Stimulated activated effector memory CD8-positive, alpha-beta T cell treated with anti-CD3 and anti-CD28 coated beads, Interleukin-12 subunit alpha, Interleukin-12 subunit beta, amount 100 ng/mL, for 72 hours (primary cell): ENCODE measurements around the gene PGK1.
"Not testable (repeated sequence)": the region's sequence is repeated elsewhere in the genome, so short reads cannot be mapped to it uniquely, and the experiment has no call there.

Experiments used
- ATAC-seq: fragments of 150-1000 bp; cut with Tn5 transposase; 2 replicates; pipeline ENCODE4 v1.10.0; 2021
- DNase-seq, 2 donors: peaks; one replicate each; pipeline ENCODE4 v3.0.0; 2021 to 2022; ENCODE audit warnings: low spot score in 2 of 2
- H3K27ac Mint-ChIP-seq: one replicate; pipeline ENCODE4 v1.8.0; 2022; ENCODE audit warnings: mild to moderate bottlenecking, mixed read lengths
- H3K36me3 Mint-ChIP-seq: one replicate; pipeline ENCODE4 v1.8.0; 2022; ENCODE audit warnings: mild to moderate bottlenecking, mixed read lengths
- H3K4me1 Mint-ChIP-seq: one replicate; pipeline ENCODE4 v1.8.0; 2022; ENCODE audit warnings: mixed read lengths
- H3K4me3 Mint-ChIP-seq: one replicate; pipeline ENCODE4 v1.8.0; 2022; ENCODE audit warnings: mild to moderate bottlenecking, mixed read lengths
- H3K9me3 Mint-ChIP-seq: one replicate; pipeline ENCODE4 v1.8.0; 2022; ENCODE audit warnings: mixed read lengths

The PGK1 gene

GRCh38 chrX:78104447-78105176 is 564 bp downstream of the PGK1 start:
- H3K27ac Mint-ChIP-seq: peak overlapping the region; percentile 92
- H3K4me3 Mint-ChIP-seq: peak overlapping the region; percentile 85
- no peak for ATAC-seq
- no peaks in the 10 kb centered on the region for H3K9me3 Mint-ChIP-seq
- H3K4me1 Mint-ChIP-seq: peaks cover 42% of the 10 kb centered on the region
- DNase-seq: no peak
- peaks cover 64% of the 10 kb centered on the region for H3K36me3 Mint-ChIP-seq

GRCh38 chrX:78105944-78106650 is 2.0 kb downstream of the PGK1 start:
- no peaks in the 10 kb centered on the region for H3K9me3 Mint-ChIP-seq
- H3K4me1 Mint-ChIP-seq: peaks cover 44% of the 10 kb centered on the region
- H3K36me3 Mint-ChIP-seq: peaks cover 79% of the 10 kb centered on the region
- H3K4me3 Mint-ChIP-seq: peak overlapping the region; percentile 85
- ATAC-seq: no peak
- H3K27ac Mint-ChIP-seq: peak overlapping the region; percentile 92
- DNase-seq: no peak

- peak overlapping the region; percentile 85 for H3K4me3 Mint-ChIP-seq
- H3K9me3 Mint-ChIP-seq: no peaks in the 10 kb centered on the region
- ATAC-seq (no peak), DNase-seq (no peak)
- H3K36me3 Mint-ChIP-seq: peaks cover 84% of the 10 kb centered on the region
- peak overlapping the region; percentile 92 for H3K27ac Mint-ChIP-seq
- peaks cover 41% of the 10 kb centered on the region for H3K4me1 Mint-ChIP-seq
These were observed 2.6 kb downstream of the PGK1 start for GRCh38 chrX:78106651-78106986.

- peak overlapping the region; percentile 85 for H3K4me3 Mint-ChIP-seq
- ATAC-seq: peak; percentile 72
- peaks cover 34% of the 10 kb centered on the region for H3K4me1 Mint-ChIP-seq
These were observed 5.4 kb downstream of the PGK1 start for GRCh38 chrX:78109458-78109857.

GRCh38 chrX:78111140-78111931 is 7.3 kb downstream of the PGK1 start:
- Mint-ChIP-seq H3K27ac (no peak overlapping the region), H3K9me3 (no peaks in the 10 kb centered on the region), H3K4me3 (peak overlapping the region; percentile 7), H3K36me3 (peaks cover 100% of the 10 kb centered on the region), H3K4me1 (peaks cover 30% of the 10 kb centered on the region)
- no peak for DNase-seq
- no peak for ATAC-seq

More at GRCh38 chrX:78109458-78109857, 5.4 kb downstream of the PGK1 start:
- no peak for DNase-seq
- Mint-ChIP-seq H3K36me3 (peaks cover 100% of the 10 kb centered on the region), H3K9me3 (no peaks in the 10 kb centered on the region), H3K27ac (peak overlapping the region; percentile 70)

- Mint-ChIP-seq H3K27ac (peak overlapping the region; percentile 67), H3K9me3 (no peaks in the 10 kb centered on the region), H3K4me1 (peaks cover 31% of the 10 kb centered on the region), H3K36me3 (peaks cover 100% of the 10 kb centered on the region), H3K4me3 (peak overlapping the region; percentile 33)
- ATAC-seq: no peak
- no peak for DNase-seq
These were observed 12.3 kb downstream of the PGK1 start for GRCh38 chrX:78116365-78116764.

GRCh38 chrX:78116766-78117165 is 12.7 kb downstream of the PGK1 start:
- H3K4me1 Mint-ChIP-seq: peaks cover 32% of the 10 kb centered on the region
- H3K36me3 Mint-ChIP-seq: peaks cover 100% of the 10 kb centered on the region
- H3K4me3 Mint-ChIP-seq: peak overlapping the region; percentile 33
- H3K9me3 Mint-ChIP-seq: no peaks in the 10 kb centered on the region
- no peak for DNase-seq
- no peak for ATAC-seq
- H3K27ac Mint-ChIP-seq: peak overlapping the region; percentile 67

GRCh38 chrX:78118628-78119027 is 14.6 kb downstream of the PGK1 start:
- ATAC-seq (no peak), DNase-seq (no peak)
- no peak overlapping the region for H3K4me3 Mint-ChIP-seq
- H3K27ac Mint-ChIP-seq: no peak overlapping the region
- peaks cover 38% of the 10 kb centered on the region for H3K4me1 Mint-ChIP-seq
- H3K9me3 Mint-ChIP-seq: no peaks in the 10 kb centered on the region
- H3K36me3 Mint-ChIP-seq: peaks cover 100% of the 10 kb centered on the region

- H3K4me1 Mint-ChIP-seq: peaks cover 34% of the 10 kb centered on the region
- ATAC-seq (no peak), DNase-seq (no peak)
- H3K36me3 Mint-ChIP-seq: peaks cover 100% of the 10 kb centered on the region
- no peak overlapping the region for H3K27ac Mint-ChIP-seq
- no peak overlapping the region for H3K4me3 Mint-ChIP-seq
- no peaks in the 10 kb centered on the region for H3K9me3 Mint-ChIP-seq
These were observed 15.6 kb downstream of the PGK1 start for GRCh38 chrX:78119521-78120227.

GRCh38 chrX:78123190-78123589 is 19.1 kb downstream of the PGK1 start:
- H3K36me3 Mint-ChIP-seq: peaks cover 100% of the 10 kb centered on the region
- H3K4me3 Mint-ChIP-seq: no peak overlapping the region
- peak overlapping the region; percentile 72 for H3K27ac Mint-ChIP-seq
- DNase-seq (no peak), ATAC-seq (peak; percentile 98)
- no peaks in the 10 kb centered on the region for H3K9me3 Mint-ChIP-seq
- H3K4me1 Mint-ChIP-seq: peaks cover 26% of the 10 kb centered on the region

GRCh38 chrX:78124307-78124706 is 20.3 kb downstream of the PGK1 start:
- Mint-ChIP-seq H3K4me1 (peaks cover 21% of the 10 kb centered on the region), H3K36me3 (peaks cover 100% of the 10 kb centered on the region), H3K4me3 (no peak overlapping the region), H3K27ac (peak overlapping the region; percentile 72), H3K9me3 (no peaks in the 10 kb centered on the region)
- ATAC-seq (no peak), DNase-seq (no peak)

- peaks cover 100% of the 10 kb centered on the region for H3K36me3 Mint-ChIP-seq
- H3K4me3 Mint-ChIP-seq: no peak overlapping the region
- no peaks in the 10 kb centered on the region for H3K9me3 Mint-ChIP-seq
- DNase-seq (no peak), ATAC-seq (no peak)
- H3K27ac Mint-ChIP-seq: peak overlapping the region; percentile 60
- peaks cover 15% of the 10 kb centered on the region for H3K4me1 Mint-ChIP-seq
These were observed 21.1 kb downstream of the PGK1 start for GRCh38 chrX:78125148-78125547.

GRCh38 chrX:78125781-78126180 is 21.7 kb downstream of the PGK1 start:
- H3K27ac Mint-ChIP-seq: peak overlapping the region; percentile 60
- H3K36me3 Mint-ChIP-seq: peaks cover 100% of the 10 kb centered on the region
- not testable (repeated sequence) for H3K4me3 Mint-ChIP-seq, DNase-seq, H3K9me3 Mint-ChIP-seq, ATAC-seq
- peaks cover 15% of the 10 kb centered on the region for H3K4me1 Mint-ChIP-seq

- DNase-seq: no peak
- H3K4me1 Mint-ChIP-seq: peaks cover 5% of the 10 kb centered on the region
- H3K27ac Mint-ChIP-seq: peak overlapping the region; percentile 76
- ATAC-seq: no peak
- H3K9me3 Mint-ChIP-seq: no peaks in the 10 kb centered on the region
- H3K36me3 Mint-ChIP-seq: peaks cover 100% of the 10 kb centered on the region
- no peak overlapping the region for H3K4me3 Mint-ChIP-seq
These were observed 25.7 kb downstream of the PGK1 start for GRCh38 chrX:78129714-78130113.

GRCh38 chrX:78130396-78130795 is 26.3 kb downstream of the PGK1 start:
- no peak for DNase-seq
- ATAC-seq: no peak
- peaks cover 5% of the 10 kb centered on the region for H3K4me1 Mint-ChIP-seq
- H3K36me3 Mint-ChIP-seq: peaks cover 100% of the 10 kb centered on the region
- peak overlapping the region; percentile 34 for H3K27ac Mint-ChIP-seq
- H3K4me3 Mint-ChIP-seq: no peak overlapping the region
- no peaks in the 10 kb centered on the region for H3K9me3 Mint-ChIP-seq
